HT-29 (cell line): ENCODE data around the gene EHBP1L1. TPM values are rescaled to one million over a fixed set of nuclear protein-coding genes. Genes with fewer than 3 reads are reported as not detected.

Experiments used
- DNase-seq: peaks from one replicate; pipeline ENCODE4 v3.0.0-alpha.2; 2015; ENCODE audit warnings: low spot score
- total RNA-seq: library from RNA; depleted of rRNA; stranded (reverse); fragments of >200 nt; shearing (Covaris generic); gene quantifications from 2 replicates; pipeline ENCODE4 v1.2.3, GENCODE V29; 2014

Gene EHBP1L1
- total RNA-seq, 1 experiment from 2014 or later = 149 TPM

DNA sequence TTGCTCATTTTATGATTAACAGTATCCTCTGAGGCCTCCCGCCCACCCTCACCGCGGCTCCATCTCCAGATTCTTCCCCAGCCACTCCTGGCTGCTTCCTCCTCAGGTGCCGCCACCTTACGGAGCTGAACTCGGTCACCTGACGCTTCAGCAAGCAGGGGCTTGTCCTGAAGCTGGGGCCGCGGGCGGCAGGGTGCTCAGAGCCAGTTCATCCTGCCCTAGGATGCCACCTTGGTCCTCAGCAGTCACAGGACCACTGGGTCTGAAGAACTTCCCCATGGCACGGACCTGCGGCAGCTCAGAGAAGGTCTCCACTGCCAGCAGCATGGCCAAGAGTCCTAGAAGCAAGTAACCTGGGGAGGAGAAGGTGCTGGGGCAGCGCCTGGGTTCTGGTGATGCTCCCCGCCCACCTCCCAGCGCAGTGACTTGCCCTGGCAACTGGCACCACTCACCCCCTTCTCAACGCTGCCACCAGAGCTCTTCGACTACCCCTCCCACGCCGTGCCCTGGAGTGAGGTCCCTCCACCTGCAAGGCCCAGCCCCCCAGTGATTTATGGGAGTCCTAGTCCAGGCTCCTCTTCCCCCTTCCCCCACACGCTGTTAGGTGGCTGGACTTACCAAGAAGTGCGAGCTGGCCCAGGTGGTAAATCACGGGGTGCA lies 17.1 kb downstream of the EHBP1L1 start:
- DNase-seq = no peak

DNA sequence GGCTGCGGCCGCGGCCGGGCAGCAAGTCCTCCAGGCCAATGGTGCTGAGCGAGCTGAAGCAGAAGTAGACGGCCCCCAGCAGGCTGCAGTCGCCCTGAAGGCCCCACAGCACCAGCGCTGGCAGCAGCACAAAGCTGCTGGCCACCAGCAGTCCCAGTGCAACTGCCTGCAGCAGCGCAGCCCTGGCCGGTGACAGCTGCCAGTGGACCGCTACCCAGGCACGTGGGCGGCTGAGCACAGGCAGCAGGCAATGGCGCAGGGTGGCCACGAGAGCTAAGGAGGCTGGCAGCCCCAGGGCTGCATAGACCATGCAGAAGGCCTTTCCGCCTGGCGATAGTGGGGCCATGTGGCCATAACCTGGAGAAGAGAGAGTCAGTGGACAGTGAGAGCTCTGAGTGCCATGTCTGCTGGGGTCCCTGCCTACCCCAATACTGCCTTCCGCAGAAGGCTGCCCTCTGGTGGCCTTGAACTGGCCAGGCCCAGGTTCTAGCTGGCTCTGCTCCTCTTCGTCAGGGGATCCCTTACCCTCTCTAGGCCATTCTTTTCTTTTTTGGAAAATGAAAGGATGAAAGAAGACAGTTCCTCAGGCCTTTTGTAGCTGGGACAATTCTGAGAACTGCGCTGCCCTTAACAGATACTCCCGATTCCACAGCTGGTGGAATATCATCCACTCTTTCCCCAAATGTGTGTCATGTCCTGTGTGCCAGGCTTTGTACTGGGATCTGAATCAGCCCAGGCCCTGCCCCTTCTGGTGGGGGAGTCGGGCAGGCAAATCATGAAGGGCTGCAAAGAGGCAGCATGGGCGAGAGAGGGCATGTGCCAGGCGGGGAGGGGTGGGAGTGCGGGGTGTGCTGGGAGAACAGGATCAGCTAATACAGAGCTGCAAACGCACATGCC lies 17.9 kb downstream of the EHBP1L1 start:
- no peak for DNase-seq

DNA sequence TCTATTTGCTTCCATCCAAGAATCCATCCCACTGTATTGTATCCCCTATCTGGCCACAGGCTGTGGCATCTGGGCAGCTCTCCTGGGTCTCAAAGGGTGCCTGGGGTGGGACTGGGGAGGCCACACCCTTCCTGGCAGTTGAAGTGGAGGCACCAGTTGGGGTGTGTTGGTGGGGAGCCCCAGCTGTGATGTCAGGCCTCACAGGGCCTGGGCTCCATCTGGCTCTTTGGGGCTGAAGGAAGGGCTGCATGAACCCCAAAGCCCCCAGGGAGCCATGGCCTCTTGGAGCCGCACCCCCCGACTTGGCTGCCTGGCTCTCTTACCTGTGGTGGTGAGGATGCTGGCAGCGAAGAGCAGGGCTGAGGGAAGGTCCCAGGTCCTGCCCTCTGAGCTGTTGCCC lies 19.3 kb downstream of the EHBP1L1 start:
- no peak for DNase-seq

DNA sequence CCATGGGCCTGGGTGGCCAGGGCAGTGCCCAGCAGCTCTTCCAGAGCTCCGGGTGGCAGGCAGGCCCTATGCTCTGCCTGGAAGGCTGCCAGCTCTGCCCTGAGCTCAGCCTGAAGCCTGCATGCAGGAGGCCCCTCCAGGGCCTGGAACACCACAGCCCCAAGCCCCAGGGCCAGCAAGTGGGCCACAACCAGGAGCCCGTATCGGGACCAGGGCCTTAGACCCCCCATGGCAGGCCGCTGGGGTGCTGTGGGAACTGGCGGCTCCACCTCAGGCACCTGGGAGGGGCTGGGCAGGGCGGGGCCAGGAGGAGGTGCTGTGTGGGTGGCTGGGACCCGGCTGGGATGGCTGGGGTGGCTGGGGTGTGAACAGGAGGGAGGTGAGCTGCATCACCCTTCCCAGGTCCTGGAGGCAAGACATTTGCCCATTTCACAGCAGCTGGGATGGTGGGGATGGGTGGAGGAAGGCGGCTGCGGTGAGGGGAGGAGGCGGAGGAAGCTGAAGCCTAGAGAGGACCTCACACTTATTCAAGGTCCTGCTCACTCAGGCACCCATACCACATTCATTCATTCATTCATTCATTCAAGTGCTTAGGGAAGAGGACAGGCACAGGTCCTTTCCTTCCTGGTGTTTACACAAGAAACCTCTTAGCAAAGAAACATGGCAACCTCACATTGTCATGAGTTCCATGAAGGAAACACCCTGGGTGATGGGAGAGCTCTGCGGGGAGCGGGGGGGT lies 19.9 kb downstream of the EHBP1L1 start, which contains the start of gene KCNK7:
KCNK7 (minus strand) TSS at position 258 of the 739 bp plus-strand sequence; CDS start at position 230, 28 bp downstream.
- DNase-seq = peak; percentile 68

DNA sequence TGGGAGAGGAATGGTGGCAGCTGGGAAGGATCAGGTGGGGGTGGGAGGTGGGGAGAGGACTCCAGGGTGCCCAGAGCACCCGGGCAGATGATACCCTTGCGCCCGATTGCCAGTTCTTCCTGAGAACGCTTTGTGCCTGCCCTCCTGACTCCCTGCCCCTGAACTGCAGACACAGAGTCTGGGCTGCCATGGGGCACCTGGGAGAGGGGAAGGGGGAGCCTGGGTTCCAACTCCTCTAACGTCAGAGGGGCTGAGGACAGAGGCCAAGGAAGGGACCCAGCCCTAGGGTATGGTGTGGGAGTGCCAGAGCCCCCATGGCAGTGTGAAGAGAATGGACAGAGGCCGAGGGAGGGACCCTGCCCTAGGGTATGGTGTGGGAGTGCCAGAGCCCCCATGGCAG lies 20.7 kb downstream of the EHBP1L1 start:
- DNase-seq = no peak

DNA sequence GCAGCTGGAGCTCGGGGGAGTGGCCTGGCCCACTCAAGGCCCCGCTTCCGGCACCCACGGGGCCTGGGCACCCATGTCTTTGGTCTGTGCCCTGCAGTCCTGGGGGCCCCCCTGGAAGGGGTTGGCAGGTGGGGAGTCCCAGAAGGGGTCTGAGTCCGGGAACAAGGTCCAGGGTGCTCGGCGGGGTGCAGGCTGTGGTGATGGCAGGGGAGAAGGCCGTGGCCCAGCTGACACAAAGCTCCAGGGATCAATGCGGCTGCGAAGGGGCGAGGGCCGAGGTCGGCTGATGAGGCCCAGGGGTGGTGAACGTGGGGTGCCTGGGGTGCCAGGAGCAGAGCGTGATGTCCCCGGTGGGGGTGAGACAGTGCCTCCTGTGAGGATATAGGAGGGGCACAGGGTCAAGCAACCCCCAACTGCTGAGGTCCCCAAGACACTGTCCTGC lies 22.4 kb downstream of the EHBP1L1 start:
- no peak for DNase-seq

DNA sequence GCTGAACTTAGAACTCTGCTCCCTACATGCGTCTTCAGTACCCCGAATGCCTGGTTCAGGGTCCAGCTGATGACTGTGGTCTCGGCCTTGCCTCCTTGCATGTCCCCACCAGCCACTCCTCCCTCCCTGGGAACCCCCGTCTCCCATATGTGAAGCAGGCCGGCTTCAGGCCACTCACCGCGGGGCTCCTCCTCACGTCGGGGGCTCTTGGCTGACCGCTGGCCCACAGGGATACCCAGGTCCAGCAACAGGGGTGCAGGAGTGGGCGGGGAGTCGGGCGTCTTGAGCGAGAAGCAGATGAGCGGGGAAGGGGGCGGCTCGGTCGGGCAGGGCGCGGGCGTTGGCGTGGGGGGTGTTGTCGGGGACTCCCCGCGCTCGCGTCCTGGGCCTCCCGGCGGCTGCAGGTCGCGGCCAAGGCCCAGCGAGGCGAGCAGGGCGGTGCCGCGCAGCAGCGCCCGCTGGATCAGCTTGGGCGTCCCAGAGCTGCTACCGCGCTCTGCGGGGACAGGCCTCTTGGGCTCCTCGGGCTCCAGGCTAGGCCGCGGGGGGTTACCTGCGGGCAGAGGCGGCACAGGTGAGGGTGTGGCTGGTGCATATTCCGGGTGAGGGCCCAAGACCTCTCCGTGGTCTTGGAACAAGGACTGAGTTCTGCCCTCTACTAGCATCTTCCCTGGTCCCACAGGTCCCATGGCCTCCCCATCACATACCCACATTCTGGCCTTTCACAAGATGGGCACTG lies 23.5 kb downstream of the EHBP1L1 start:
- DNase-seq = no peak

DNA sequence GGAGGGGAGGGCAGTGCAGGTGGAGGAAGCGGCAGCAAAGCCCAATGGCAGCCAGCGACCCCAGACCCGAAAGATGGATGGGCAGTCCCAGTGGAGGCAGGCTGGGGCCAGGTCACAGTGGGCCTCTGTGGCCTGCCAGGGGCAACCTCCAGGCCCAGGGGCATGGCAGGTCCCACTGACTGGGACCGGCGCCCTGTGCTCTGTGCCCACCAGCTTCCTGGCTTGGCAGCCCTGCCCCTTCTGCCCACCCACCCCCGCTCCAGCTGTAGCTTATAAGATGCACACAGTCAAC lies 24.0 kb downstream of the EHBP1L1 start:
- DNase-seq = no peak

DNA sequence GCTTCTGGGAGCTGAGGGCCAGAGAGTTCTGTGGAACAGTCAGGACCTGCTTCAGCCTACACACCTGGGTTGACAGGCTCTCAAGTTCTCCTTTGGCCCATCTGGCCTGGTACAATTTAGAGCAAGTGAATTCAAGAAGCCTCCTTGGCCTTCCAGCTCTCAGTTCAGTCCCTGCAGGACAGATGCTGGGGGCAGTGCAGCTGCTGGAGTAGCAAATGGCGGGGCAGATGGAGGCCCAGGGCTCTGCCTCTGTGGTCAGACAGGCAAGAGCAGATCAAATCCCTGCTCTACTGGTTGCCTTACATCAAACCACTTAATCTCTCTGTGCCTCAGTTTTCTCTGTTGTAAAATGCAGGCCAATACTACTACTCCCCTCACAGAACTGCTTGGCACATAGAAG lies 28.4 kb downstream of the EHBP1L1 start:
- no peak for DNase-seq

DNA sequence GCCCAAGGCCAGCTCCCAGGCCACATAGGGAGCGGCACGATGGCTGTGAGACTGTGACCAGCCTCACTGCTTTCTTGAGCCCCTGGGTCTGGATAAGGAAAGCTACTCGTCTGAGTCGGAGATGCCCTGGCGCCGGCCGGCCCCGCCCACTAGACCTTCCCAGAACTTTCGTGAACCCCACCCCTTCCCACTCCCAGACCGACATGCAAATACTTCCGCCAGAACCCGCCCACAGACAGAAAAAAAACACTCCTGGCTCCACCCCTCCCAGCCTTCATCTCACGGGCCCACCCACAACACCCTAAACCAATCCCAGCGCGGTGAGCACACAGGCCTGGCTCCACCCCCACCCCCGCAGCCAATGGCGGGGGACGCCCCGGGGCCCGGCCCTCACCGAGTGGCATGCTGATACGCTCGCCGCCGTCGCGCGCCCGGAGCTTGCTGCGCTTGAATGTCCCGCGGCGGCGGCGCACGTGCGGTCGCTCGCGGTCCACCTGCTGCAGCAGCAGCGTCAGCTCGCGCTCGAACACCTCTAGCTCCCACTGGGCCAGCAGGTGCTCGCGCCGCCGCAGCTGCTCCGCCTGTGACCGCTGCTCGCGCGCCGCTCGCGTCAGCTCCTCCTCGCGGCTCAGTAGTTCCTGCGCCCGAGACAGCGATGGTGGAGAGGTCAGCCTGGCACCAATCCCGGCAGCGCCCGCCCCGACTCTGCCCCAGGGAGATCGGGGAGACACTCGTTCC lies 31.2 kb downstream of the EHBP1L1 start:
- DNase-seq = peak; percentile 97

DNA sequence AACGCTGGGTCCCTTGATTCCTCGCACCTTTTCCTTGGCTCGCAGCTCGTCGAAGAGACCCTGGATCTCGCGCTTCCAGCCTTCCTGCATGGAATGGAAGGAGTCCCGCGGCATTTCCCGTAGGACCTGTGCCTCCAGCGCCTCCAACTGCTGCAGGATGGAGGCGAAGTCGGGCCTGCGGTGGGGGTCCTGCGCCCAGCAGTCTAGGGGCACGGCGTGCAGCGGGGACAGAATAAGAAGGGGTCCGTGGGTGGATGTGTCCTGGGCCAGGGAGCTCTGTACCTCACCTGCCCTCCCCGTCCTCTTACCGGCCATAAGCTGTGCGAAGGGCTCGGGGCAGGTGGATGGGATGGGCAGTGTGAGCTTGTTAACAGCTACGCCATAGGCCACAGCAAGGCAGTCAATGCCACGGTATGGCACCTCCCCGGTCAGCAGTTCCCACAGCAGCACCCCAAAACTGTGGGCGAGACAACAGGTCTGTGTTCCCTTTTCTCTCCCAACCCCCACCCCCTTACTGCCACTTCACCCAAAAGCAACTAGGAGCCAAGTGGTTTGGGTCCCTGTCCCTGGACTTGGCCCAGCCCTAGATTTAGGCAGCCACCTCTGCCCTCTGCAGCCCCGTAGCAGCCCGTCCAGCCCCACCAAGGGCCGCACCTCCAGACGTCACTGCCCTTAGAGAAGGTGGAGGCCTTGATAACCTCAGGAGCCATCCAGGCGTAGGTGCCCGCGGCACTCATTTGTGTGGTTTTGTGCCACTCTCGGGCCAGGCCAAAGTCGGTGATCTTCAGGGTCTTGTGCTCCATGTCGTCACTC lies 32.0 kb downstream of the EHBP1L1 start:
- DNase-seq = no peak

DNA sequence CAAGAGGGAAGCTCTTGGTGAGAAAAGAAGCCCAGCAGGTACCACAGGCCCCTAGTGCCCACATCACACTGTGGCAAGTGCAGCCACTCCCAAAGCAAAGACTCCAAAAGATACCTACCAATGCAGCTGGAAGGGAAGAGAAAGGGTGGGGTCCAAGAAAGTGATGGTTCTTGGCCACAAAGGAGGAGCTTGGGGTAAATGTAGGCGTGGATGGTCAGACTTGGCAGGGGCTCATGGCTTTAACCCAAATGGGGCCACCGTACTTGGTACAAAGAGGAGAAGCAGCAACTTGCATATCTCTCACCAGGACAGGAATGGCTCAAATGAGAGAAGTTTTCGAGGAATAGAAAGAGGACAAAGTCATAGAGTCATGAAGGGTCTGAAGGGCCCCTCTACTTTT lies 33.4 kb downstream of the EHBP1L1 start:
- DNase-seq = no peak

DNA sequence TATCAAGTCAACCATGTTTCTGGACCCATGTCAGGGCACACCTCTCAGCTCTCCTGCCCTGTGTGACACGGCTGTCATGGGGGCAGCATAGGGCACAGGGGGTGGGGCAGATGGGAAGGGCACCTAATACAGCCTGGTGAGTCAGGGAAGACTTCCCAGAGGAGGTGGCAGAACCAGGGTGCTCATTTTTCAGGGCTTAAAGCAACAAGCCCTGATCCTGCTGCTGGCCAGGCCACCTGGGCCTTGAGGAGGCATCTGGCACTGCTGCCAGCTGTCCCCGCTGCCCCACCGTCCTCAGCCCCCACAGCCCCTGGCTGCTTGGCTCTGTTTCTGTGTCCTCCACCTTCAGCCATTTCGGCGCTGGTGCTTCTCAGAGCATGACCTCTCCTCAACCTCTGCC lies 33.8 kb downstream of the EHBP1L1 start:
- no peak for DNase-seq

DNA sequence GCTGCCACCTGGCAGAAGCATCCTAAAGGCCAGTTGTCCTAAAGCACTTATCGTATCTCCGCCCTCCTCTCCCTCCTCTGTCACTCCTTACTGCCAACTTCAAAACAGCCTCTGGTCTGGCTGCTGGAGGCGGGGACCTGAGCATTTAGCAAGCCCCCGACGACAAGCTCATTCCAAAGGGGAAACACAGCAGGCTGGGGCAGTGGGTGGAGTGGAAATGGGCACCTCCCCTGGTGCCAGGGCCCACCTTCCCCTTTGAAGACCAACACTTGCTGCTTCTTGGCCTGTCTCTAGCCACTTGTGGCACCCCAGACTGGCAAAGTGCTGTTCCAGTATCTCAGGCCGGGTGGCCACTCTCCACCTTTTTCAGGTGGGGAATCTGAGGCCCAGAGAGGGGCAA lies 34.6 kb downstream of the EHBP1L1 start:
- DNase-seq = no peak

DNA sequence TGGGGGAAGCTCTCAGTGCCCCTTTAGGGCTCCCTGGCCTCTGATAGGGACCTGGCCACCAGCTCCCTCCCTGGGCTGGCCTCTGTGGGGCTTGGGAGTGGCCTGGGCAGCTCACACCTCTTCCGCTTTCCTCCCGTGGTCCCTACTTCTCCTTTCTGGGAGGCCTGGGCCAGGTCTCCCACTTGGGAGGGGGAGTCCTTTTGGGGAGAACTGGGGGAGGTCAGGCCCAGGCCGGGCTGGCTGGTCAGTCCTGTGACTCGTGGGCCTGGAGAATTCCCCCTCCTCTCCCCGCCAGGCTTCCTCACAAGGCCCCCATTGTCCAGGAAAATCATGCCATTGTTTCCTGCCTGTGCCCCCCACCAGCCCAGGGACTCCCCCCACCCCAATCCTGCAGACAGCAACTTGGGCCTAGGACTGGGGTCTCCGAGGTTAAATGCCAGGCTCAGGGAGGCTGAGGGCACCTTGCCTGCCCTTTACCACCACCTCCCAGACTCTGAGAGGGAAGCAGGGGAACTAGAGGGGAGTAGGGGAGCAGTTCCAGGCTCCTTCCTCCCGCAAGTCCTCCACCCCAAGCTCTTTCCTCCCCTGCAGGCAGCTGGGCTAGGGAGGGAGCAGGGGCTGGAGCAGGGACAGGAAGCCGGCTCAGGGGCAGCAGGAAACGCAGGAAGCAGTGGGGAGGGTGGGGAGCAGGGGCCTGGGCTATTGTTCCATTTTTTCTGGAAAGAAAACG lies 35.3 kb downstream of the EHBP1L1 start:
- no peak for DNase-seq

DNA sequence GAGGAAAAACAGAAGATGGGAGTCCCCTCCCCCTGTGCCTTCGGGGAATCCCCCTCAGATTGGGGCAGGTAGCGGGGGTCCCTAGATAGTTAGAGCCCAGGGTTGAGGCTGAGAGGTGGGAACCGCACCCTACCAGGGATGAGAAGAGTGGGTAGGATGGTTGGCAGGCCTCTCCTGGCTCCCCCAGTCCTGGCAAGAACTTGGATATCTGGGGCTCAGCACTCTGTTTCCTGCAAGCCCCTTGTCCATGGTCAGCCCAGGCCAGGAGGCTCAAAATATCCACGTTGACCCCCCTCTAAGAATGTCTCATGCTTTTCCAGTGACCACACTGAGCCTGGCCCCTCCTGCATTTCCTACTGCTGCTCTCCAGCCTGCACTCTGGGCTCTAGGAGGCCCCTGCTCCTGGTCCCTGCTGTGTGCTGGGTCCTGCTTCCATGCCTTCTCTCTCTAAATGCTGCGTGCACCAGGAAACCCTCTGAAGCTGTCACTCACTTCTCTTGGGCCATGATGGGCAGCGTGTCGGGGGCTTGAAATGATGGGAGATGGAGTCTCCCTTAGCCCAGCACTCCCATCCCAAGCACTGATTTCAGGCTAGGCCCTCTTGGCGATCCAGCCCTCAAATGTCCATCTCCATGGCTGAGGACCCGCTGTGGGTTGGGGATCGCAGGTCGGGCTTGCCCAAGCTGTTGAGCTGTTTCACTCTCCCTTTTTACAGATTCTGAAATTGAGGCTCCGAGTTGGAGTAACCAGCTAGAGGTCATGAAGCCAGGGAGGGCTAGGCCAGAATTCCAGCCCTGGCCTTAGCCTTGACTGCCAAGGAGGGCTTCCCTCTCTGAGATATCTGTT lies 36.1 kb downstream of the EHBP1L1 start:
- no peak for DNase-seq

DNA sequence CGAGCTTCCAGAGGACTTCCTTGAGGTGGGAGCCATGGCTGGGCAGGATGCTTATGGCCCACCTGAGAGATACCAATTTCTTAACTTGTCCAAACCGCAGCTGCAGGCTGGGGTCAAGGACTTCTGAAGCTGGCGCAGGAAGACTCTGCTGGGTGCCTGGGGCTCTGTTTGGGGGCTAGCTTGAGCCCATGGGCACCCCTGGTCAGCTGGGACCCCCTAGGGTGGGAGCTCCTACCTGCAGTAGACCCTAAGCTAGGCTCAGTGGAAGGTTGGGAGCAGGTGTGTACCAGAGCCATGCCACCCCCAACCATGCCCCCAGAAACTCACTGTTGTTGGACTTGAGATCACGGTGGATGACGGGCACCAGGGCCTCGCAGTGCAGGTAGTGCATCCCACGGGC lies 36.8 kb downstream of the EHBP1L1 start:
- DNase-seq = no peak
